GM15510 (cell line): ENCODE data around the gene PRSS38.

Experiments used
- POLR2A ChIP-seq: IDR thresholded peaks from 3 replicates; pipeline ENCODE4 v1.6.1; 2011; ENCODE audit warnings: borderline replicate concordance; ENCODE audit not compliant: insufficient read length; ENCODE audit errors: extremely low read depth

PRSS38 gene

GRCh38 chr1:227815468-227816409 is at the start of gene PRSS38:
TSS of gene PRSS38 (plus strand) at chr1:227815675. CDS start at chr1:227815717, 42 bp downstream.
- TF ChIP-seq POLR2A, result no peak

GRCh38 chr1:227766015-227766634 is 49.4 kb upstream of the PRSS38 start:
- TF ChIP-seq POLR2A, result no peak

- TF ChIP-seq POLR2A, result no peak
Measured at GRCh38 chr1:227766653-227767277, 48.7 kb upstream of the PRSS38 start.

GRCh38 chr1:227767401-227768124 is 47.9 kb upstream of the PRSS38 start:
- TF ChIP-seq POLR2A, result no peak

- TF ChIP-seq POLR2A, result no peak
Measured at GRCh38 chr1:227768125-227768439, 47.4 kb upstream of the PRSS38 start.

GRCh38 chr1:227768640-227769039 is 46.8 kb upstream of the PRSS38 start:
- TF ChIP-seq POLR2A, result no peak

GRCh38 chr1:227769047-227769935 is 46.2 kb upstream of the PRSS38 start:
- TF ChIP-seq POLR2A, result no peak

GRCh38 chr1:227769936-227770494 is 45.5 kb upstream of the PRSS38 start:
- no peak for TF ChIP-seq POLR2A

GRCh38 chr1:227770812-227771211 is 44.7 kb upstream of the PRSS38 start:
- no peak for TF ChIP-seq POLR2A

- TF ChIP-seq POLR2A, result no peak
Measured at GRCh38 chr1:227771326-227771725, 44.1 kb upstream of the PRSS38 start.

GRCh38 chr1:227771771-227772170 is 43.7 kb upstream of the PRSS38 start:
- TF ChIP-seq POLR2A, result no peak

- TF ChIP-seq POLR2A, result no peak
Measured at GRCh38 chr1:227773558-227773957, 41.9 kb upstream of the PRSS38 start.

GRCh38 chr1:227774051-227774731 is 41.3 kb upstream of the PRSS38 start:
- no peak for TF ChIP-seq POLR2A
